Stomach (tissue), 4 donors: ENCODE data around the gene DENND1C.

Experiments used
- POLR2A ChIP-seq, 4 donors: fragments of 450-650 bp; IDR thresholded peaks; one replicate each; pipeline ENCODE4 v1.6.1; 2016; ENCODE audit warnings: antibody characterized with exemption in 4 of 4, control low read depth in 2 of 4, mild to moderate bottlenecking in 1 of 4, moderate library complexity in 1 of 4
- POLR2AphosphoS5 ChIP-seq, 3 donors: sonication (generic); formaldehyde crosslinking; IDR thresholded peaks; one replicate each; pipeline ENCODE4 v1.6.1; 2016; ENCODE audit warnings: antibody characterized with exemption in 3 of 3
- TF ChIP-seq, protein P1 (sequence below), 7 experiments: fragments of 450-650 bp in 4 of 7; fragments of 200-600 bp in 3 of 7; sonication (generic) in 3 of 7; IDR thresholded peaks; one replicate each; pipeline ENCODE4 v1.5.1; 2016 to 2019; ENCODE audit warnings: antibody characterized with exemption in 7 of 7, control low read depth in 2 of 7, mild to moderate bottlenecking in 1 of 7

DNA sequence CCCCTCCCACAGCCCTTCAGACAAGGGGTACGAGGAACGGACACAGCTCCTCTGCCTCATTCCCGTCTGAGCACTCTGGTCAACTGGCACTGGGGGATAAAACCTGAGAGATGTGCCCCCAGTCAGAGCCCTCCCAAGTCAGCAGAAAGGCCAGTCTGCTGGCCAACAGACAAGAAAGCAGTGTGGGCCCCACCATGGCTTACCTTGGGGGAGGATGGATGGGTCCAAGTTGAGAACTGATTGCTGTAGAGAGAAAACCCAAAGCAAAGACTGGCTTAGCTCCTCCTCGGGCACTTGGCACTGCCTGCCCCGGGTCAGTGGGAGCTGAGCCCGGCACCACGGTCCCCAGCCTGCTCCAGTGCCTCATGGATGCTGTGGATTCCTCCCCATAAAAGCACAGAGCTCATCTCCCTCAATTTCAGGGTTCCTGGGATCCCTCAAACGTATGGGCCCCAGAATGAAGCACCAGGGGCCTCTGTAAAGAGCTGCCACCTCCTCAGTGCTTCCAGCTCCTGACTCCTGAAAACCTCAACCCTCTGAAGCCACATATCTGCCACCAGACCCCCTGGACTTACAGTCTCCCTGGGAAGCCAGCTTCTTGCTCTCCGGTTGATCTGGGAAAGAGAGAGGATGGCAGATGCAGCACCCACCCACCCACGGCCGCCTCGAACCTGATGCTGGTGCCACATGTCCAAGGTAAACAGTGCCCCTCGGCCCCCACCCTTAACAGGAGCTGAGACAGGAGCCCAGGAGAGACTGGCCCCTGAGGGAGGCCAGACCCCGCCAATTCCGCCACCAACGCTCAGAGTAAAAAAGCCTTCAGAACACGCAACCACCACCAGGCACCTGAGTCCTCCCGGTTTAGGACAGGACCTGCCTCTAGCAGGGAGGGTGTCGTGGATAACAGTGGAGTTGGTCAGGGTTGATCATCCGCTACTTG is 60.2 kb downstream of the DENND1C start:
- TF ChIP-seq, protein P1, sequence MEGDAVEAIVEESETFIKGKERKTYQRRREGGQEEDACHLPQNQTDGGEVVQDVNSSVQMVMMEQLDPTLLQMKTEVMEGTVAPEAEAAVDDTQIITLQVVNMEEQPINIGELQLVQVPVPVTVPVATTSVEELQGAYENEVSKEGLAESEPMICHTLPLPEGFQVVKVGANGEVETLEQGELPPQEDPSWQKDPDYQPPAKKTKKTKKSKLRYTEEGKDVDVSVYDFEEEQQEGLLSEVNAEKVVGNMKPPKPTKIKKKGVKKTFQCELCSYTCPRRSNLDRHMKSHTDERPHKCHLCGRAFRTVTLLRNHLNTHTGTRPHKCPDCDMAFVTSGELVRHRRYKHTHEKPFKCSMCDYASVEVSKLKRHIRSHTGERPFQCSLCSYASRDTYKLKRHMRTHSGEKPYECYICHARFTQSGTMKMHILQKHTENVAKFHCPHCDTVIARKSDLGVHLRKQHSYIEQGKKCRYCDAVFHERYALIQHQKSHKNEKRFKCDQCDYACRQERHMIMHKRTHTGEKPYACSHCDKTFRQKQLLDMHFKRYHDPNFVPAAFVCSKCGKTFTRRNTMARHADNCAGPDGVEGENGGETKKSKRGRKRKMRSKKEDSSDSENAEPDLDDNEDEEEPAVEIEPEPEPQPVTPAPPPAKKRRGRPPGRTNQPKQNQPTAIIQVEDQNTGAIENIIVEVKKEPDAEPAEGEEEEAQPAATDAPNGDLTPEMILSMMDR (IDR thresholded peaks at IDR 0.05), result no peak
- TF ChIP-seq POLR2A (IDR thresholded peaks at IDR 0.05) (no peak), POLR2AphosphoS5 (IDR thresholded peaks at IDR 0.05) (no peak)
